Measurements from ENCODE around the gene WDTC1. TPM values are rescaled to one million over a fixed set of nuclear protein-coding genes. Genes with fewer than 3 reads are reported as not detected.

The WDTC1 gene
- total and polyA plus RNA-seq, 2 of the 8 experiments (the other 6 are each of a cell fraction or from before 2014, with no cell fraction given), result 7.5 to 18.7 TPM

- Histone ChIP-seq H3K18ac (ENCODE audit: extremely low read depth, low read length) (no peak overlapping the region), H2AFZ (ENCODE audit: low read length) (no peak overlapping the region), H3K9ac (replicated peaks in 1 of 4; ENCODE audit: extremely low read depth in 1 of 4, low read depth in 3 of 4, low read length in 3 of 4) (no peak overlapping the region), H2BK120ac (replicated peaks; ENCODE audit: low read depth, low read length) (no peak overlapping the region), H2BK15ac (ENCODE audit: low read length) (no peak overlapping the region), H3K56ac (replicated peaks; ENCODE audit: insufficient read length, low read depth, low read length) (no peak overlapping the region), H4K20me1 (replicated peaks in 1 of 2; ENCODE audit: control insufficient read depth in 1 of 2, insufficient read depth in 2 of 2, low read length in 2 of 2) (peaks cover 0 to 7% of the 10 kb centered on the region in 2 experiments), H4K91ac (replicated peaks; ENCODE audit: insufficient read length, low read length) (no peak overlapping the region), H3K79me2 (ENCODE audit: control insufficient read depth in 1 of 2, insufficient read depth in 2 of 2, low read length in 2 of 2) (no peaks in the 10 kb centered on the region), H3K23ac (ENCODE audit: insufficient read length) (no peak overlapping the region), H4K8ac (ENCODE audit: extremely low read depth, insufficient read depth, low read length) (0 out of 2 replicates have a peak overlapping the region, but pooled peaks have one; percentile 4), H3K9me3 (ENCODE audit: insufficient read depth in 2 of 2, low read depth in 1 of 2, low read length in 1 of 2) (no peaks in the 10 kb centered on the region), H3K36me3 (ENCODE audit: control insufficient read depth in 2 of 4, insufficient read depth in 4 of 4, low read length in 3 of 4) (no peaks in the 10 kb centered on the region), H3K4ac (replicated peaks; ENCODE audit: insufficient read length, low read depth, low read length) (peak overlapping the region; percentile 69), H3K4me2 (ENCODE audit: insufficient read depth in 1 of 2, low read depth in 2 of 2, low read length in 2 of 2) (no peak overlapping the region), H3K27ac (ENCODE audit: low read depth, low read length) (no peak overlapping the region), H2AK5ac (ENCODE audit: low read depth, low read length) (no peak overlapping the region), H3K4me1 (replicated peaks in 1 of 4; ENCODE audit: control insufficient read depth in 3 of 4, insufficient read depth in 4 of 4, low read length in 3 of 4) (peaks cover 0 to 24% (median 9%) of the 10 kb centered on the region in 4 experiments; a peak in 6 of 7 replicates), H2BK20ac (ENCODE audit: low read length) (no peak overlapping the region), H3K14ac (ENCODE audit: insufficient read length) (no peak overlapping the region), H3K23me2 (ENCODE audit: low read depth, low read length) (peaks cover 25% of the 10 kb centered on the region), H3K27me3 (replicated peaks in 1 of 4; ENCODE audit: control insufficient read depth in 3 of 4, extremely low read depth in 1 of 4, insufficient read depth in 3 of 4, low read length in 3 of 4) (peaks cover 0 to 17% (median 10%) of the 10 kb centered on the region in 4 experiments; a peak in 6 of 7 replicates), H3K79me1 (ENCODE audit: low read depth, low read length) (no peaks in the 10 kb centered on the region), H3K4me3 (ENCODE audit: extremely low read depth in 1 of 4, insufficient read depth in 2 of 4, low read depth in 3 of 4, low read length in 4 of 4) (no peak overlapping the region), H2BK12ac (ENCODE audit: low read depth, low read length) (no peak overlapping the region; the same call in 1 of the 2 replicates), H4K5ac (ENCODE audit: insufficient read length, low read depth, low read length) (no peak overlapping the region), H2BK5ac (ENCODE audit: low read depth, low read length) (no peak overlapping the region)
- TF ChIP-seq RAD21 (IDR thresholded peaks at IDR 0.05 in 1 of 2, conservative IDR thresholded peaks at IDR 0.05 in 1 of 2; ENCODE audit: low read depth in 2 of 2, low read length in 2 of 2) (no peak), RBBP5 (IDR thresholded peaks at IDR 0.05; ENCODE audit: borderline replicate concordance, low read depth, low read length) (no peak), KDM1A (IDR thresholded peaks at IDR 0.05; ENCODE audit: borderline replicate concordance, low read length) (no peak), POU5F1 (IDR thresholded peaks at IDR 0.05; ENCODE audit: low read depth, low read length) (no peak), POLR2A (IDR thresholded peaks at IDR 0.05; ENCODE audit: control extremely low read depth in 1 of 2, low read depth in 2 of 2, low read length in 2 of 2) (no peak), CBX5 (IDR thresholded peaks at IDR 0.05; ENCODE audit: low read depth, low read length) (no peak), TAF7 (optimal IDR thresholded peaks at IDR 0.05; ENCODE audit: borderline replicate concordance, low read depth, low read length) (no peak), CEBPB (IDR thresholded peaks at IDR 0.05; ENCODE audit: low read depth, low read length) (no peak), CTCF (IDR thresholded peaks at IDR 0.05; ENCODE audit: control extremely low read depth in 1 of 3, insufficient read depth in 1 of 3, low read depth in 1 of 3, low read length in 3 of 3) (no peak)
- FAIRE-seq (no peak), DNase-seq (ENCODE audit: low read depth in 1 of 2, low spot score in 2 of 2) (no peak)
- 94% methylated on average over 13 of the region's 13 CpGs; no CpG with 5 or more reads in 1 of the 2 experiments for WGBS, 2 experiments (ENCODE audit: extremely low coverage in 1 of 2, insufficient coverage in 1 of 2, insufficient read length in 1 of 2, insufficient replicate concordance in 2 of 2, low coverage in 1 of 2, low lambda C conversion rate in 2 of 2, missing lambda C conversion rate in 1 of 2)
- CTCF ChIA-PET (ENCODE audit: partially characterized antibody), result interaction anchor here (1.1 to 28.8 kb wide), 12 partner anchors 8 to 251 kb away, joined by 3 to 625 read pairs (median 36); partner anchors contain the start of genes CD164L2, FCN3, GPR3 and MAP3K6
- POLR2A ChIA-PET (ENCODE audit: partially characterized antibody), result interaction anchor here (0.6 to 10.9 kb wide), 5 partner anchors 9 to 46 kb away, joined by 3 to 101 read pairs (median 5); partner anchors contain the start of genes MAP3K6 and SYTL1
Measured at GRCh38 chr1:27353166-27353565, 118.7 kb downstream of the WDTC1 start.
